CD4-positive, alpha-beta T cell treated with Interleukin-6 for 4 hours (primary cell): ENCODE measurements around the gene FRMPD4.
"Not testable (repeated sequence)": the region's sequence is repeated elsewhere in the genome, so short reads cannot be mapped to it uniquely, and the experiment has no call there.

Source experiments
- DNase-seq: peaks from one replicate; pipeline ENCODE4 v3.0.0-alpha.2; 2020; ENCODE audit warnings: mixed read lengths

The FRMPD4 gene

DNA sequence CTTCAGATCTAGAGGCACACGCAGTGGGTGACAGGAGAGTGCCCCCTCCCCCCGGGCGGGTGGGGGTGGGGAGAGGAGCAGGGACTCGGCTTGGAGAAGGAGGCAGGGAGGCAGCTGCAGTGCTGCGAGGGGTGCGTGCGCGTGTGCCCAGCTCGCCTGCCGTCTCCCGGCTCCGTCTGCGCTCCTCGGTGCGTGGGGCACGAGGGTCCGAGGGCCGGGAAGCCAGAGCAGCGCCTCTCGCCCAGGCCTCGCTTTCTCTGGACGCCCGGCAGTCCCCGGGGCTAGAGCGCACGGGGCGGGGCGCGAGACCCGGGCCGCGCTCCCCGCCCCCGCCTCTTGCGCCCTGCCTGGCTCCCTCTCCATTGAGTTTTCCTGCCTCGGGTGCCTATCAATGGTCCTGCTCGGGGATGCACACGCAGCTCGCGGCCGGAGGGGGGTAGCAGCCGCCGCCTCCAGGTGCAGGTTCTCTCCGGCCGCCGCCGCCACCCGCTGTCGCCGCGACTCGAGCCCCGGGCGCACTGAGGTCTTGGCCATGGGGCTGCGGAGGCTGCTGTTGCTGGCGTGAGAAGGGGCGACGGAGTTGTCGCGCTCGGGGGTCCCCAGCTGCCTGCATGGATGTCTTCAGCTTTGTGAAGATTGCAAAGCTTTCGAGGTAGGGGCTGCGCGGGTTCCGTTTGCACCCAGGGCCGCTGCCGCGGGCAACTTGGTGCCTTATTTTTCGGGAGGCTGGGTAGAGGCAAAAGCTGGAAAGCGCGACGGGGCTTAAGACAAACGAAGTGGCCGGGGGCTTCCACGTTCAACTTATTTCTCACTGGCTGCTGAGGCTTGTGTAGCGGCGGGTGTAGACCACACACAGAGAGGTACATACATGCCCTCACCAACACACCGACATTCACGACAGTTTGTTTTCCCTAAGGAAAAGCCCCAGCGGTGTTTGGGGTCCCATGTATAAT, at the start of gene FRMPD4:
Gene FRMPD4 (plus strand): TSS at position 113 of the 953 bp plus-strand sequence. CDS start 499 bp downstream, at position 612.
- DNase-seq: no peak

DNA sequence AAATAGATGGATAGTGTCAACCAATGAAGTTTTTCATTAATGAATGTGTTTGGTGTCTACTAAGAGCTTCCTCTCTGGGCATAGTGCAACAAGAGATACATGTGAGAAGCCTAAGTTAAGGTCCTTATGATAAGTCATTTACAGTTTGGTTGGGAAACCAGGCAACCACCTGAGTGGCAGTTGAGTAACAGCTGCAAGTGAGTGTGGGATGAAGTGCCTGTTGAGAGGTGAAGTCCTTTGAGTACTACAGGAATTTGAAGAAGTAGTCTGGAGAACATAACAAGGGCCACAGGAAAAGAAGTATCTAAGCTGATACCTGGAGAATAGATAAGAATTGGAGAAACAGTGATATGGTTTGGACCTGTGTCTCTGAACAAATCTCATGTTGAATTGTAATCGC, 48.5 kb upstream of the FRMPD4 start:
- DNase-seq: no peak

DNA sequence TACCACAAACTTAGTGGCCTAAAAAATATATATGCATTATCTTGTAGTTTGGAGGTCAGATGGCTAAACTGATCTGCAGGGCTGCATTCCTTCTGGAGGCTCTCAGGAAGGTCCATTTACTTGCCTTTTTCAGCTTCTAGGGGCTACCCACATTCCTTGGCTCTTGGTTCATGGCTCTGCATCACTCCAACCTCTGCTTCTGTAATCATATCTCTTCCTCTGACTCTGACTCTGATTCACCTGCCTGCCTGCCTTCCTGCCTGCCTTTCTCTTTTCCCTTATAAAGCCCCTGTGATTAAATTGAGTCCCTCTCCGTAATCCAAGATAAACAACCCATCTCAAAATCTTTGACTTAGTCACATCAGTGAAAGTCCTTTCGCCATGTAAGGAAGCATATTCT, 25.0 kb upstream of the FRMPD4 start:
- no peak for DNase-seq

GRCh38 chrX:12115377-12115776, 22.9 kb upstream of the FRMPD4 start:
- no peak for DNase-seq

GRCh38 chrX:12118134-12118533, 20.1 kb upstream of the FRMPD4 start:
- DNase-seq: no peak

- no peak for DNase-seq
Observed at GRCh38 chrX:12128017-12128416, 10.3 kb upstream of the FRMPD4 start.

GRCh38 chrX:12137951-12138360, 317 bp upstream of the FRMPD4 start:
- DNase-seq: no peak

DNA sequence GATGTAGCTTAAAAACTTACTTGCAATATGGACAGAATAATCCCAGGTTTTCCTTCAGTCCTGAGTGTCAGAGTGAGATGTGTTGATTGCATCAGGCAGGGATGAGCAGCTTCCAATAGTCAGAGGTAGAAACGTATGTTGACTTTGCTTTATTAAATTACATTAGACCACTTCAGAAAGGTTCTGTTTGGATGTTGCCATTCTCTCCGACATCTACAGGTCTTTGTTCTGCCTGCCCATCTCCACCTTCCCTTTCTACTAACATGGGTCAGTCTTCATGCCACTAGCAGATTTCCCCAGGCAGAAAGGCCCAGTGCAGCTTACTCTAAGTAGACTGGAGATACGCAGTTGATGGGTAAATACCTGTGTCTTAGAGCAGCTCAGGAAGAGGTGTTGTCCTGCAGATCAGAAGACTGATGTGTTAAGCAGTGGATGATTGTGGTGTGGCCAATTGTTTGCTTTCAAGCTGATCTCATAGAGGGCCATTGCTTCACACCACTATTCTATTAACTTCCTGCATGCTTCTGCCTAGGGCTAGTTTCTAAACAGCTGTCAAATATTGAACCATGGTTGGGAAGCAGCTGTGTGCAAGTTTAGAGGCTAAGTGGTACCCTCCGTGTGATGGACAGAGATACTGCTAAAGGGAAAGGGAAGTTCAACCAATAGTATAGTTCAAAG, 1.8 kb downstream of the FRMPD4 start:
- no peak for DNase-seq

DNA sequence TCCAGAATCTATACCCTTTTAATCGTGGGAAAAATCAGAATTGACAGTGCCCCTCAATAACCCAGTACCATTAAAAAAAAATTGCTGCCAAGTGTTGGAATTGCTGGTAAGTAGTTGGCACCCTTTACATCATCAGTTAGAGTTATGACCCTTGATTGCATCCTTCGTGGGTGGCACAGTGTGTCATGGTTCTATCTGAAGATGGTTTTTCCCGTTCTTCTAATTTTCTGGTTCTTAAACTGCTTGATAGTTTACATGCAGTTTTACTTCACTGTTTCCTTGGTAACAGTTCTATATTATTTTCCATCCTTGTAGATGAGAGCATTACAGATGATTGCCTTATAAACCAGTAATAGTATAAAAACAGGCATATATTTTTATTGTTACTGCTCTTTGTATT, 3.2 kb downstream of the FRMPD4 start:
- DNase-seq: no peak

- DNase-seq: no peak
Observed at GRCh38 chrX:12142661-12143060, 4.4 kb downstream of the FRMPD4 start.

- DNase-seq: no peak
Observed at GRCh38 chrX:12145402-12145801, 7.1 kb downstream of the FRMPD4 start.

- DNase-seq: no peak
Observed at GRCh38 chrX:12149670-12150407, 11.6 kb downstream of the FRMPD4 start.

DNA sequence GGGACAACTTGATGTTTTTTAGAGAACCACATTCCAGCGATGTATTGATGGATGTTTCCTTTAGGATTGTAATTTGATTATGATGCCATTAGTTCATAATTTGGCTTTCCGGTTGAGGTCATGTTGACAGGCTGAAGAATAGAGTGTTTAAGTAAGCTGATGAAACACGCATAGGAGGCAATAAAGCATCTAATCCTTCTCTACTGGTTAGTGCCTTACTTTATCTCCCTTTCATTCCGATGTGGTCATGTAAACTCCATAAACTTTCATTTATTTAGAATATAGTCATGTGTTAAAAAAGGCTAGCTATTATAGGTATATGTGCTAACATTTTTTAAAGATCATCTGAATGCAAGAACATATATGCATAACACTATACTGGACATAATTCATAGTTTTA, 15.0 kb downstream of the FRMPD4 start:
- no peak for DNase-seq

DNA sequence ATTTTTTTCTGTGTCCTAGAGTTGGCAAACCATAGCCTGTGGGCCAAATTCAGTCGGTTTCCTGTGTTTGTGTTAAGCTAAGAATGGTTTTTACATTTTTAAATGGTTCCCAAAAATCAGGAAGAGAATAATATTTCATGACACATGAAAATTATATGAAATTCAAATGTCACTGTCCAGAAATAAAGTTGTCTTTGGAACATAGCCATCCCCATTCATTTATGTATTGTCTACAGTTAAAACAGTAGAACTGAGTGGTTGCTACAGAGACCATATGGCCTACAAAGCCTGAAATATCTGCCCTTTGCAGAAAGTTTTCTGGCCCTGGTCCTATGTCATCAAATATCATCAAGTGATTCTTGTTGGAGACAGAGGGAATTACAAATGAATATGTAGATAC, 15.5 kb downstream of the FRMPD4 start:
- no peak for DNase-seq

- no peak for DNase-seq
Observed at GRCh38 chrX:12159799-12160198, 21.5 kb downstream of the FRMPD4 start.

GRCh38 chrX:12162420-12162819, 24.1 kb downstream of the FRMPD4 start:
- DNase-seq: no peak

GRCh38 chrX:12164180-12164579, 25.9 kb downstream of the FRMPD4 start:
- DNase-seq: not testable (repeated sequence)

- DNase-seq: no peak
Observed at GRCh38 chrX:12170755-12171154, 32.5 kb downstream of the FRMPD4 start.

DNA sequence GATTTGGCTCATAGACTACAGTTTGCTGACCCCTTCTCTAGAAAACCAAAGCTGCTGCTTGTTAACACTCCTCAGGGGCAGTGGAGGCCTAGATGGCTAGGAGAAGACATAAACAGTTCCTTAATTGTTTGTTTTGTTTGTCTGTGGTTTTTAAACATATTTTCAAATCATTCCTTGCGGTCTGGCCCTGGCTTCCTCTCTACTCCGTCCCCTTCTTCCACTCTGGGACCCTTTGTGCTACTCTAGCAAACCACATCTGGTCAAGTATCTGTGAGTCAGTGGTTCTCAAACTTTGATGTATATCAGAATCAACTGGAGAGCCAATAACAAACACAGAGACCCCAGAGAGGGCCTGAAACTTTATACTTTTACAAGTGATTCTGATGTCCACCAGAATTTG, 36.1 kb downstream of the FRMPD4 start:
- no peak for DNase-seq

DNA sequence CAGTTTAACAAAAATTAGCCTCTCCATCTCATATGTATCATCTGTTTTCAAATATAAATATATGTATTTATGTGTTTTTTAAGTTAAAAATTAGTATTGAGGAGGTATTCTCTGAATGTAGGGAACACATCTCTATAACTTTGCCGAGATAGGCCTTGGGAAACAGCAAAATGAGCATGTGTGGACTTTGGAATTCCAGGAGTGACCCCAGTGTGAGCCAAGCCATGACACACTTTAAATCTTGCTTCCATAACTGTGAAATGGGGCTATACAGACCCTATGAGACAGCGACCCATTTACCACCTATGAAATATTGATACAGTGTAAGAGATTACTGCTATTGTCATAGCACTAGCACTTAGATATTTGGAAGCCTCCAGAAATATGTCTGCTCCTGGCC, 58.8 kb downstream of the FRMPD4 start:
- DNase-seq: no peak

DNA sequence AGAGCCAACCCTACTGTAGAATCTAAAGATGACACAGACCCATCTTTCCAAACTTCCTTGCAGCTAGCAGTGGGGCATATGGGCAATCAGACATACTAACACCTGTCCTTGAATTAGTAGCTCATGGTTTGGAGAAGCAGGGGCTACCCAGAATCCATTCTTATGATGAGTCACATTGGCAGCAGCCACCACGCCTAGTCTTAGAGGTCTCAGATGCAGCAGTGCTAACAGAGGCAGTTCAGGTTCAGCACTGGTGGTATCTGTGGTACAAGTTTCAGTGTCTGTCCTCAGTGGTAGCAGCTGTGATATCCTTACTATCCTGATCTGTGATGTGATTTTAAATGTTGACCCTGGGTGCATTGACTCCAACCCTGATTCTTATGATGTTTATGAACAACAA, 68.1 kb downstream of the FRMPD4 start:
- DNase-seq: no peak

DNA sequence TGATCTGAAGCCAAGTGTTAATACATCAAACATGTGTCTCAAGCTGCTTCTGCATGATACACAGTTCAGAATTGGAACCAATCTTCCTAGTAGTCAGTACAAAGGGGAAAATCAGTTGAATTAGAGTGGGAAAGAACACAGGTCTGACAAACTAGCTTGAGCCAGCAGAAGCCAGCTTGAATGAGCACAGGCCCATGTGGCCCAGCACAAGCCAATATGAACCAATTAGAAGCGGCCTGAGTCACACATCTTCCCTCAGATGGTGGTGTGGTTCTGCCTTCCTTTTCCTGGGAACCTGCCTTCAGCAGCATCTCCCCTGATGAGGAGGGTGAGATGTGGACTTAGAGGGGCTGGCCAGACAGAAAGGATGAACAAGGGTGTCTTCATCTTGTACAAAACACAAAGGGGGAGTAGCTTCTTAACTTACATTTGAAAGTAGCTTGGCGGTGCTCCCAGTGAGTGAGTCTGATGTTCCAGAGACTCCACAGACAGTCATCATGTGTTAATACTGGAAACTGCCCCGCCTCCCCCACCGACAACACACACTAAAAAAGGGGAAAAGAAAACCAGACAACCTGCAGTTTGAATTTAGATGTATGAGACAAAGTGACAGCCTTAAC, 72.0 kb downstream of the FRMPD4 start:
- DNase-seq: no peak

DNA sequence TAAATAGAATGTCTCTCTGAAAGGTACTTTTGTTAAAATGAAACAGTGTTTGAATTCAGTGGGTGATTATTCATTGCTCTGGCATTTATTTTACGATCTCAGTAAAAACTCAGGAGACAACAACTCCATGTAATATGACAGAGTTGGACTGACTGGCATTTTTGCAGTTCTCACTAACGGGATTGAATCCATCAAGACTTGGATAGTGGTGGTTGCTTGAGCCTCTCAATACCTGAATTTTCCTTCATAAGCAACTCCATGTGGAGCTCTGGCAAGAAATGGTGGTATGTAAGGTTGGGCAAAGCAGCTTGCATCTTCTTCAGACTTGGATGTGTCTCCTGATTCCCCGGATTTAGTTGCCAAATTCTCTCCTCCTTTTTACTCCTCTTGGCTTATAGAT, 72.7 kb downstream of the FRMPD4 start:
- DNase-seq: no peak
